Ishikawa (cell line): Measurements from ENCODE around the gene ZNF292.

Experiments
- CEBPB ChIP-seq: IDR thresholded peaks from 2 replicates; pipeline ENCODE4 v1.6.1; 2012
- CREB1 ChIP-seq: IDR thresholded peaks from 2 replicates; pipeline ENCODE4 v1.6.1; 2012; ENCODE audit warnings: low read depth
- EGR1 ChIP-seq: IDR thresholded peaks from 2 replicates; pipeline ENCODE4 v1.6.1; 2012
- EP300 ChIP-seq: IDR thresholded peaks from 2 replicates; pipeline ENCODE4 v1.6.1; 2012; ENCODE audit warnings: borderline replicate concordance
- FOXM1 ChIP-seq: IDR thresholded peaks from 2 replicates; pipeline ENCODE4 v1.6.1; 2012; ENCODE audit warnings: low read depth, borderline replicate concordance
- MAX ChIP-seq: IDR thresholded peaks from 2 replicates; pipeline ENCODE4 v1.6.1; 2012
- NFIC ChIP-seq: IDR thresholded peaks from 2 replicates; pipeline ENCODE4 v1.6.1; 2012
- RAD21 ChIP-seq: IDR thresholded peaks from 2 replicates; pipeline ENCODE4 v1.6.1; 2012; ENCODE audit warnings: low read depth
- TAF1 ChIP-seq: IDR thresholded peaks from 2 replicates; pipeline ENCODE4 v1.6.1; 2012; ENCODE audit warnings: low read depth, mild to moderate bottlenecking
- TCF12 ChIP-seq: IDR thresholded peaks from 2 replicates; pipeline ENCODE4 v1.6.1; 2012; ENCODE audit warnings: low read depth
- TEAD4 ChIP-seq: IDR thresholded peaks from 2 replicates; pipeline ENCODE4 v1.6.1; 2012
- YY1 ChIP-seq: IDR thresholded peaks from 2 replicates; pipeline ENCODE4 v1.6.1; 2012; ENCODE audit warnings: low read depth
- ZBTB7A ChIP-seq: IDR thresholded peaks from 2 replicates; pipeline ENCODE4 v1.6.1; 2012; ENCODE audit warnings: low read depth
- TF ChIP-seq, protein P1 (sequence below): IDR thresholded peaks from 2 replicates; pipeline ENCODE4 v1.6.1; 2012
- TF ChIP-seq, protein P2 (sequence below): IDR thresholded peaks from 2 replicates; pipeline ENCODE4 v1.6.1; 2012; ENCODE audit warnings: low read depth, mild to moderate bottlenecking

The ZNF292 gene

GRCh38 chr6:87203448-87204023, 48.2 kb downstream of the ZNF292 start:
- no peak for TF ChIP-seq TAF1
- TF ChIP-seq EGR1 = no peak
- no peak for TF ChIP-seq TCF12
- no peak for TF ChIP-seq ZBTB7A
- no peak for TF ChIP-seq YY1
- no peak for TF ChIP-seq EP300
- no peak for TF ChIP-seq RAD21
- no peak for TF ChIP-seq NFIC
- TF ChIP-seq, protein P1, sequence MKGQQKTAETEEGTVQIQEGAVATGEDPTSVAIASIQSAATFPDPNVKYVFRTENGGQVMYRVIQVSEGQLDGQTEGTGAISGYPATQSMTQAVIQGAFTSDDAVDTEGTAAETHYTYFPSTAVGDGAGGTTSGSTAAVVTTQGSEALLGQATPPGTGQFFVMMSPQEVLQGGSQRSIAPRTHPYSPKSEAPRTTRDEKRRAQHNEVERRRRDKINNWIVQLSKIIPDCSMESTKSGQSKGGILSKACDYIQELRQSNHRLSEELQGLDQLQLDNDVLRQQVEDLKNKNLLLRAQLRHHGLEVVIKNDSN = no peak
- TF ChIP-seq FOXM1 = no peak
- TF ChIP-seq MAX = no peak
- TF ChIP-seq, protein P2, sequence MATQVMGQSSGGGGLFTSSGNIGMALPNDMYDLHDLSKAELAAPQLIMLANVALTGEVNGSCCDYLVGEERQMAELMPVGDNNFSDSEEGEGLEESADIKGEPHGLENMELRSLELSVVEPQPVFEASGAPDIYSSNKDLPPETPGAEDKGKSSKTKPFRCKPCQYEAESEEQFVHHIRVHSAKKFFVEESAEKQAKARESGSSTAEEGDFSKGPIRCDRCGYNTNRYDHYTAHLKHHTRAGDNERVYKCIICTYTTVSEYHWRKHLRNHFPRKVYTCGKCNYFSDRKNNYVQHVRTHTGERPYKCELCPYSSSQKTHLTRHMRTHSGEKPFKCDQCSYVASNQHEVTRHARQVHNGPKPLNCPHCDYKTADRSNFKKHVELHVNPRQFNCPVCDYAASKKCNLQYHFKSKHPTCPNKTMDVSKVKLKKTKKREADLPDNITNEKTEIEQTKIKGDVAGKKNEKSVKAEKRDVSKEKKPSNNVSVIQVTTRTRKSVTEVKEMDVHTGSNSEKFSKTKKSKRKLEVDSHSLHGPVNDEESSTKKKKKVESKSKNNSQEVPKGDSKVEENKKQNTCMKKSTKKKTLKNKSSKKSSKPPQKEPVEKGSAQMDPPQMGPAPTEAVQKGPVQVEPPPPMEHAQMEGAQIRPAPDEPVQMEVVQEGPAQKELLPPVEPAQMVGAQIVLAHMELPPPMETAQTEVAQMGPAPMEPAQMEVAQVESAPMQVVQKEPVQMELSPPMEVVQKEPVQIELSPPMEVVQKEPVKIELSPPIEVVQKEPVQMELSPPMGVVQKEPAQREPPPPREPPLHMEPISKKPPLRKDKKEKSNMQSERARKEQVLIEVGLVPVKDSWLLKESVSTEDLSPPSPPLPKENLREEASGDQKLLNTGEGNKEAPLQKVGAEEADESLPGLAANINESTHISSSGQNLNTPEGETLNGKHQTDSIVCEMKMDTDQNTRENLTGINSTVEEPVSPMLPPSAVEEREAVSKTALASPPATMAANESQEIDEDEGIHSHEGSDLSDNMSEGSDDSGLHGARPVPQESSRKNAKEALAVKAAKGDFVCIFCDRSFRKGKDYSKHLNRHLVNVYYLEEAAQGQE = no peak
- TF ChIP-seq CEBPB = no peak
- no peak for TF ChIP-seq CREB1
- TF ChIP-seq TEAD4 = no peak

DNA sequence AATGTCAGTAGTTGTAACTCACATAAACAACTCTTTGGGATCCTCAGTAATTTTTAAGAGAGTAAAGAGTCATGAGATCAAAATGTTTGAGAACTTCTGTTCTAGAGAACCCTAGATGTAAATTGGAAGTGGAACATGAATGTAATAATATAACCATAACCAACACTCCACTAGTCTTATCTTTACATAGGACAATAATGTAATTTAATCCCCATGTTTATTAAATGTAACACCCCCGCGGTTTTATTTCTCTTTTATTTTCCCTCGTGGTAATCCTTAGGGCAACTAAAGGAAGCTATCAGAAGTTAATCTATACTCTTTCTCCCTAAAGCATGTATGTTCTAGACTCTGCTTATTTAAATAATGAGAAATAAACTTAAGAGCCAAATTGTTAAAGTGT, 54.4 kb downstream of the ZNF292 start:
- TF ChIP-seq YY1 (no peak), TCF12 (no peak), TEAD4 (no peak), CREB1 (no peak), FOXM1 (no peak), RAD21 (no peak), MAX (no peak), NFIC (no peak), EGR1 (no peak), TAF1 (no peak), CEBPB (no peak), EP300 (no peak)
- TF ChIP-seq, protein P1 = no peak
- TF ChIP-seq, protein P2 = no peak

- TF ChIP-seq RAD21 (no peak), ZBTB7A (no peak), CEBPB (no peak), TAF1 (no peak), CREB1 (no peak), NFIC (no peak), EGR1 (no peak), EP300 (no peak), MAX (no peak), TEAD4 (no peak), FOXM1 (no peak), YY1 (no peak), TCF12 (no peak)
- TF ChIP-seq, protein P2 = no peak
- TF ChIP-seq, protein P1 = no peak
Observed at GRCh38 chr6:87210979-87211378, 55.6 kb downstream of the ZNF292 start.
